ENCODE measurements around the gene ITPR2.
A peak's percentile ranks its signal among the peaks of the same experiment; 100 is the strongest.
"Not testable (repeated sequence)": the region's sequence is repeated elsewhere in the genome, so short reads cannot be mapped to it uniquely, and the experiment has no call there.

ITPR2 gene

GRCh38 chr12:26832822-26833742 is at the start of gene ITPR2:
ITPR2 (minus strand) TSS chr12:26833194; CDS start chr12:26832781, 413 bp downstream.
- peak; percentile 58 for DNase-seq

DNA sequence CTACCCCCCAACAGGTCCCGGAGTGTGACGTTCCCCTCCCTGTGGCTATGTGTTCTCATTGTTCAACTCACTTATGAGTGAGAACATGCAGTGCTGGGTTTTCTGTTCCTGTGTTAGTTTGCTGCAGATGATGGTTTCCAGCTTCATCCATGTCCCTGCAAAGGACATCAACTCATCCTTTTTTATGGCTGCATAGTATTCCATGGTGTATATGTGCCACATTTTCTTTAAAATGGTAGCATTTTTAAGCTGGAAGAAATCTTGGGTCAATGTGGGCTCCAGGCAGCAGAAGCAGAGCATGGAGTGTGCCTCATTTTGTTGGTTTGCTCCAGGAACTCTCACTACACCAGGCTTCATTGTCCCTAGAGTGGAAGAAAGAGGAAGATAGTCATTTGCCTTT is 47.6 kb upstream of the ITPR2 start:
- DNase-seq, result no peak

DNA sequence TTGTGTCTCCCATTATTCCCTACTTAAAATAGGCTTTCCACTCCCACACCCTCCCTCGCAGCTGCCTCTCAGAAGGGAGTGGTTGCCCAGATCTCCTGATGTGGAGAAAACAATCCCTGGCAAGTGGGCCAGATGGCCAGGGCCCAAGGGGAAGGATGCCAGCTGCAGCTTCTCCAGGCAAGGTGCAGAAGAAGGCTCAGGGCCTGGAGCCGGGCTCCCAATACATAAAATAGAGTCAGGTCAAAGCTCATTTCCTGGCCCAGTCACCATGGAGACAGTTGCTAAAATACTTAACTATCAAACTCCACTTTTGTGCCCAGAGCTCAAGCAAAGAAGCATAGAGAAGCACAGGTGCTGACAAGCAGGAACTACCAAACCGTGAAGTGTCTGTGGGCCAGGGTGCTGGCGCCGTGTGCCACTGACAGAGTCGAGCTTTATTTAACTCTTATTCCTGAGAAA is 45.7 kb upstream of the ITPR2 start:
- peak; percentile 80 for DNase-seq

- no peak for DNase-seq
These were observed 41.7 kb upstream of the ITPR2 start for GRCh38 chr12:26874501-26875296.

- DNase-seq, result no peak
These were observed 39.6 kb upstream of the ITPR2 start for GRCh38 chr12:26872625-26873024.

GRCh38 chr12:26871985-26872384 is 39.0 kb upstream of the ITPR2 start:
- DNase-seq, result no peak

GRCh38 chr12:26870491-26871419 is 37.8 kb upstream of the ITPR2 start:
- DNase-seq, result peak; percentile 94

GRCh38 chr12:26869908-26870459 is 37.0 kb upstream of the ITPR2 start:
- DNase-seq, result peak; percentile 9

DNA sequence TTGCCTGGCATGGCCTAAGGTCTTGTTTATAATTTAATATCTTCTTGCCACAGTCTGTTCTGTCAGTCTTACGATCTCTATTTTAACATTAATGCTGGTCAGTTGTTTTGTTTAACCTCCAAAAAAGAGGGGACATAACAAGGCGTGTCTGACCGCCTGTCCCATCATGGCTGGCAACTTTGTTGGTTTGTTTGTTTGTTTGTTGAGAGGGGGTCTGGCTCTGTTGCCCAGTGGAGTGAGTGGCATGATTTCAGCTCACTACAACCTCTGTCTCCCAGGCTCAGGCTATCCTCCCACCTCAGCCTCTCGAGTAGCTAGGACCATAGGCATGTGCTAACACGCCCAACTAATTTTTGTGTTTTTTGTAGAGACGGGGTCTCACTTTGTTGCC is 36.1 kb upstream of the ITPR2 start:
- DNase-seq, result no peak

DNA sequence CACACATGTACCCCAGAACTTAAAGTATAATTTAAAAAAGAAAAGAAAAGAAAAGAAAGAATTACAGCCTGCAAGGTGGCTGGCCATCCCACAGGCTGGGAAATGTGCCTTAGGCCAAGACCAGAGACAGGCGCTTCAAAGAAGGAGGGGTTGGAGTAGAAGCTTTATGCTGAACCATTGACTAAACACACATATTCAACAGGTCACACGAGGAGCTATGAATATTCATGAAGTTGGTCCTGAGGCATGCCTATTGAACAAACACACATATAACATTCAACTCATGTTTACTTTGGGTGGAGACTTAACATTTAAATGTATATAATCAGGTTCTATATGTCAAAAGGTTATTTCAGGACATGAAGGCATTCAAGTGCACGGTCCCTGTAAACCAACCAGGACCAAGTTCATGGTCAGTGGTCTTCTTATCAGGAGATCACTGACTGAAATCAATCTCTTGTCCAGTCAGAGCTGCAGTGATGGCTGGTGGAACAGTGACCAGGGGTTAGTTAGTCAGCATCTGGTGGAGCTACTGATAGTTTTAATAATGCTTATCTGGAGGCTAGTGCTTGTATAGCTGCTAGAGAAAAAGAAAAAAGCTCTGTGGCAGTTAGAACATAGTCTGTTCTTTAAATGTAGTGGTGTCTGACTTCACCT is 35.6 kb upstream of the ITPR2 start:
- DNase-seq, result no peak

GRCh38 chr12:26867080-26867479 is 34.1 kb upstream of the ITPR2 start:
- DNase-seq, result no peak

DNA sequence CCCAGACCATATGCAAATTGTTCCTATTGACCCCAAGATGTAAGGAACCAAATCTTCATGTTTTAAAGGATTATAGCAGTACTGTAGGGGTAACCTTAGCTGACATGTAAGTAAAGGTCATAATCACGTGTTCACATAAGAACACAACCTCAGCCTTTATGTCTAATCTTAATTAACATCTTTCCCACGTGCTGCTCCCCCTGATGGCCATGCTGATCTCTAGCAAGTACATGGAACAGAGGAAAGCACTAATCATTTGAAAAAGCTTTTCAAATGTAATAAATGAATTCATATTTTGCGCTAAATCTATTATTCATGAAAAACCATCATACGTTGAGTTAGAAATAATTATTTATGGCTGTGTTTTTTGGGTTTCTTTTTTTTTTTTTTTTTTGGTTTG is 30.5 kb upstream of the ITPR2 start:
- no peak for DNase-seq

DNA sequence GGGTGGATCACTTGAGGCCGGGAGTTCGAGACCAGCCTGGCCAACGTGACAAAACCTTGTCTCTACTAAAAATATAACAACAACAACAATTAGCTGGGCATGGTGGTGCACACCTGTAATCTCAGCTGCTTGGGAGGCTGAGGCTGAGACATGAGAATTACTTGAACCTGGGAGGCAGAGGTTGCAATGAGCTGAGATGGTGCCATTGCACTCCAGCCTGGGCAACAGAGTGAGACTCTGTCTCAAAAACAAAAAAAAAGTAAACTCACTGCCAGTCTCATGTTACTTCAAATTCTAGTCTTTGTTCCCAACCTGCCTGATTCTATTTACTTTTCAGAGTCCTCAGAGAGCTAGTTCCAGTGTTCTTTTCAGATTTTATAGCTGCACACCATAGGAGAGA is 29.8 kb upstream of the ITPR2 start:
- DNase-seq, result not testable (repeated sequence)

- DNase-seq, result no peak
These were observed 28.7 kb upstream of the ITPR2 start for GRCh38 chr12:26861690-26862089.

DNA sequence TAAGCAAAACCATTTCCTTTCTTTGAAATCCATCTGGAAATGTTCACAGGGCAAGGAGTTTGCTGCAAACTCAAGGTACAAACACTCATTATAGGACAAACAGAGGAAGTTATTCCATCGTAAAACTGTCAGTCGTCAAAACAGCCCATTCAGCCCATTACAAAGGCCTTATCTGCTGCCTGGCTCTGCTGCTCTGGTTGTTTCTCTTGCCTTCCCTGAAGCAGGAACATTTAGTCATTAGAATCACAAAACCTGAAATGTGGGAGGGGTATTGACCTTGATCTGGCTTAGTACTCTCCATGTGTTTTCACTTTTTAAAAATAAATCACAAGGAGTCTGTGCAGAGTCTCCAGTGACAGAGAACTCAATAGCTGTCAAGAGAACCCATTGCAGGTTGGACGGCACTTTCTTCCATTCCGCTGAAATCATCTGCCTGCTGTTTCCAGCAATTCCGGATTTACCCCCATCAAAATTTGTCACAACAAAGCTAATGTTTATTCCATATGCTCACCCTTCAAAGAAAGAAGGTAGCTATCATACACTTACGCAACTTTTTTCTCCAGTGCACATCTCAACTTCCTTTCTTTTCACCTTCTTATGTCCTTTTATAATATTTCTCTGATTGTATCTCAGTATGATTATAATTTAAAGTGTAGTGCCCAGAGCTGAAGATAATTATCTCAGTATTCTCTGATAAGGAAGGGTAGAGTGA is 24.6 kb upstream of the ITPR2 start:
- no peak for DNase-seq

GRCh38 chr12:26855337-26855736 is 22.3 kb upstream of the ITPR2 start:
- DNase-seq, result no peak

GRCh38 chr12:26854031-26854390 is 21.0 kb upstream of the ITPR2 start:
- no peak for DNase-seq

DNA sequence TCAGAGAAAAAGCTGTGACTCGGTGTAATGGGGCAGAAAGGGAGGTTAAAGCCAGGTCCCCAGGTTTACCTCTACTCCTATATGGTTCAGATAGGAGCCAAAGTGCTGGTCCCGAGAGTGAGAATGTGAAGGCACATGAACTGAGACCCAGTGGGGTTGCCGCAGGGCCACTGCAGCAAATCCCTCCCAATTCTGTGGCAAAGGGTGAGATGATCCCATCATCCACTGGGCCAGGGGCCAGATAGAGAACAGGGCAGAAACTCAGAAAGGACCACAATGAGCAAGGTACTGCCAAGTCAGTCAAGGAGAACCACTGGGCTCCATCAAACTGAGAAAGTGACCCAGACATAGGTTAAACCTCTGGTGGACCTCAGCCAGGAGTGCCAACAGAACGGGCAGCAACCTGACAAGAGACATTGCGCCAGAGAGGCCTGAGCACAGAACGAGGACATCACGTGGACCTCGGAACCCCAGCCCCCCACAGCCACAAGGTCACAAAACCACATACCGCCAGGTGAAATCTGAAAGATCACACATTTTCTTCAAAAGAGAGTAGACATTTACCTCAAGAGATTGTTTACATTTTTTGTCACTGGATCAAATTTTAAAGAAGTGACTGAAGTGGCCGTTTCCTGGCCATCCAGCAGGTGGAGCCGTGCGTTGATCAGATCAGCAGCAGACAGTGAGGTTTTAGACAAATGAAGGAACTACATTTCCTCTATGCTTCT is 20.5 kb upstream of the ITPR2 start:
- DNase-seq, result peak; percentile 30

- DNase-seq, result no peak
These were observed 18.2 kb upstream of the ITPR2 start for GRCh38 chr12:26851031-26851809.
